H9 (cell line): Measurements from ENCODE around the gene TNFAIP8L1. TPM values are rescaled to one million over a fixed set of nuclear protein-coding genes. Genes with fewer than 3 reads are reported as not detected.

Experiments
- DNase-seq: peaks from one replicate; pipeline ENCODE4 v3.0.0-alpha.2; 2017
- H2AFZ ChIP-seq: one replicate; pipeline ENCODE4 v1.6.1; 2013; ENCODE audit warnings: mild to moderate bottlenecking, low read length, control low read depth, moderate library complexity
- H2AK5ac ChIP-seq: 2 replicates; pipeline ENCODE4 v1.6.1; 2013; ENCODE audit warnings: low read length, control low read depth, mixed read lengths; ENCODE audit not compliant: insufficient read length
- H2BK120ac ChIP-seq: one replicate; pipeline ENCODE4 v1.6.1; 2013; ENCODE audit warnings: low read depth, mild to moderate bottlenecking, low read length, control low read depth, inconsistent platforms; ENCODE audit not compliant: poor library complexity, severe bottlenecking
- H2BK12ac ChIP-seq: 2 replicates; pipeline ENCODE4 v1.6.1; 2013; ENCODE audit warnings: low read length, control low read depth, mixed read lengths, low read depth; ENCODE audit not compliant: insufficient read length
- H2BK15ac ChIP-seq: 2 replicates; pipeline ENCODE4 v1.6.1; 2013; ENCODE audit warnings: low read depth, low read length, control low read depth
- H2BK20ac ChIP-seq: one replicate; pipeline ENCODE4 v1.6.1; 2013; ENCODE audit warnings: low read depth, mild to moderate bottlenecking, low read length, control low read depth, inconsistent platforms; ENCODE audit not compliant: poor library complexity, severe bottlenecking
- H2BK5ac ChIP-seq: 2 replicates; pipeline ENCODE4 v1.6.1; 2013; ENCODE audit warnings: low read length, control low read depth, mixed read lengths; ENCODE audit not compliant: insufficient read length
- H3K14ac ChIP-seq: 2 replicates; pipeline ENCODE4 v1.6.1; 2013; ENCODE audit warnings: low read length, control low read depth; ENCODE audit not compliant: insufficient read depth
- H3K18ac ChIP-seq: 2 replicates; pipeline ENCODE4 v1.6.1; 2013; ENCODE audit warnings: low read depth, mild to moderate bottlenecking, mixed read lengths, low read length, control low read depth; ENCODE audit not compliant: insufficient read length
- H3K23ac ChIP-seq: 2 replicates; pipeline ENCODE4 v1.6.1; 2013; ENCODE audit warnings: low read length, control low read depth, mixed read lengths, low read depth; ENCODE audit not compliant: insufficient read length
- H3K23me2 ChIP-seq: 2 replicates; pipeline ENCODE4 v1.6.1; 2013; ENCODE audit warnings: low read depth, mild to moderate bottlenecking, mixed read lengths, low read length, control low read depth; ENCODE audit not compliant: insufficient read length, poor library complexity, severe bottlenecking
- H3K27ac ChIP-seq: 2 replicates; pipeline ENCODE4 v1.5.1; 2013; ENCODE audit warnings: low read length, control low read depth, mixed read lengths, low read depth; ENCODE audit not compliant: insufficient read length
- H3K27me3 ChIP-seq: 2 replicates; pipeline ENCODE4 v1.6.1; 2013; ENCODE audit warnings: low read length, control low read depth, inconsistent platforms; ENCODE audit not compliant: insufficient read depth
- H3K4ac ChIP-seq: 2 replicates; pipeline ENCODE4 v1.6.1; 2013; ENCODE audit warnings: low read depth, mild to moderate bottlenecking, control low read depth, inconsistent platforms, low read length, moderate library complexity
- H3K4me1 ChIP-seq: 2 replicates; pipeline ENCODE4 v1.6.1; 2013; ENCODE audit warnings: low read length, control low read depth, inconsistent platforms; ENCODE audit not compliant: insufficient read depth
- H3K4me2 ChIP-seq: 2 replicates; pipeline ENCODE4 v1.6.1; 2013; ENCODE audit warnings: low read length, control low read depth, mixed read lengths; ENCODE audit not compliant: insufficient read length, insufficient read depth
- H3K56ac ChIP-seq: 2 replicates; pipeline ENCODE4 v1.6.1; 2013; ENCODE audit warnings: low read depth, mild to moderate bottlenecking, mixed read lengths, low read length, control low read depth; ENCODE audit not compliant: insufficient read length
- H3K79me1 ChIP-seq: 2 replicates; pipeline ENCODE4 v1.6.1; 2013; ENCODE audit warnings: low read depth, mild to moderate bottlenecking, moderate library complexity, low read length, control low read depth, inconsistent platforms; ENCODE audit not compliant: insufficient read depth, poor library complexity, severe bottlenecking
- H3K79me2 ChIP-seq: 2 replicates; pipeline ENCODE4 v1.6.1; 2013; ENCODE audit warnings: low read length, control low read depth, inconsistent platforms; ENCODE audit not compliant: insufficient read depth
- H3K9ac ChIP-seq: 2 replicates; pipeline ENCODE4 v1.6.1; 2013; ENCODE audit warnings: low read length, control low read depth, mixed read lengths; ENCODE audit not compliant: insufficient read length; ENCODE audit errors: extremely low read depth
- H3K9me3 ChIP-seq: one replicate; pipeline ENCODE4 v1.6.1; 2013; ENCODE audit warnings: low read depth, low read length, inconsistent platforms; ENCODE audit not compliant: control insufficient read depth
- H3T11ph ChIP-seq: one replicate; pipeline ENCODE4 v1.6.1; 2013; ENCODE audit warnings: mild to moderate bottlenecking, low read length, control low read depth, inconsistent platforms
- H4K20me1 ChIP-seq: one replicate; pipeline ENCODE4 v1.6.1; 2013; ENCODE audit not compliant: control insufficient read depth, insufficient read length, insufficient read depth
- H4K5ac ChIP-seq: 2 replicates; pipeline ENCODE4 v1.6.1; 2013; ENCODE audit warnings: low read depth, mild to moderate bottlenecking, mixed read lengths, low read length, control low read depth; ENCODE audit not compliant: insufficient read length
- H4K8ac ChIP-seq: replicated peaks from 2 replicates; pipeline ENCODE4 v1.6.1; 2013; ENCODE audit warnings: low read length, control low read depth, mixed read lengths, low read depth; ENCODE audit not compliant: insufficient read length
- H4K91ac ChIP-seq: 2 replicates; pipeline ENCODE4 v1.6.1; 2013; ENCODE audit warnings: low read depth, mild to moderate bottlenecking, moderate library complexity, mixed read lengths, low read length, control low read depth; ENCODE audit not compliant: insufficient read length
- H3K27ac Mint-ChIP-seq, 3 experiments: 2 replicates in 2 of 3; 3 replicates in 1 of 3; pipeline ENCODE4 v1.8.0; 2020 to 2021; ENCODE audit warnings: mixed read lengths in 3 of 3, mild to moderate bottlenecking in 1 of 3, moderate library complexity in 1 of 3
- H3K27me3 Mint-ChIP-seq: 2 replicates; pipeline ENCODE4 v1.8.0; 2021; ENCODE audit warnings: low read depth, mild to moderate bottlenecking, moderate library complexity, mixed read lengths
- H3K36me3 Mint-ChIP-seq, 3 experiments: 2 replicates in 2 of 3; 3 replicates in 1 of 3; pipeline ENCODE4 v1.8.0; 2020 to 2021; ENCODE audit warnings: low read depth in 3 of 3, mixed read lengths in 3 of 3; ENCODE audit not compliant: insufficient read depth in 1 of 3
- H3K4me1 Mint-ChIP-seq, 2 experiments: 2 replicates each; pipeline ENCODE4 v1.8.0; 2020; ENCODE audit warnings: mixed read lengths in 2 of 2
- H3K4me3 Mint-ChIP-seq, 2 experiments: 2 replicates in 1 of 2; 3 replicates in 1 of 2; pipeline ENCODE4 v1.8.0; 2020 to 2021; ENCODE audit warnings: mild to moderate bottlenecking in 2 of 2, mixed read lengths in 2 of 2, moderate library complexity in 1 of 2
- H3K9me3 Mint-ChIP-seq, 2 experiments: 2 replicates in 1 of 2; 3 replicates in 1 of 2; pipeline ENCODE4 v1.8.0; 2020; ENCODE audit warnings: mild to moderate bottlenecking in 2 of 2, mixed read lengths in 2 of 2, moderate library complexity in 1 of 2
- CTCF ChIP-seq: fragments of 200-600 bp; sonication (generic); conservative IDR thresholded peaks from 3 replicates; pipeline ENCODE4 v1.8.0; 2021; ENCODE audit warnings: antibody characterized with exemption, mild to moderate bottlenecking
- WGBS: extraction: QIAGEN DNeasy Blood & Tissue Kit; methylation state at CpG from one replicate; pipeline ENCODE4 v1.1.7; 2013; ENCODE audit warnings: missing lambda C conversion rate, low lambda C conversion rate, mixed read lengths; ENCODE audit not compliant: insufficient read length; ENCODE audit errors: extremely low coverage; 5-methylcytosine and 5-hydroxymethylcytosine counted together
- total RNA-seq: library from RNA; stranded (reverse); gene quantifications from 2 replicates; pipeline ENCODE4 v1.2.1, GENCODE V29; 2021

The TNFAIP8L1 gene
- total RNA-seq, 1 experiment from 2014 or later: 4.2 TPM

- H2AFZ ChIP-seq: no peak overlapping the region
Measured at GRCh38 chr19:4597975-4598671, 41.2 kb upstream of the TNFAIP8L1 start.

More at GRCh38 chr19:4597975-4598671, 41.2 kb upstream of the TNFAIP8L1 start:
- H3K4me1 Mint-ChIP-seq: peaks cover 4 to 13% of the 10 kb centered on the region in 2 experiments; a peak in 3 of 4 replicates
- Histone ChIP-seq H3K56ac (no peak overlapping the region), H4K20me1 (no peaks in the 10 kb centered on the region), H3K23ac (no peak overlapping the region), H3K4me2 (peak overlapping the region; percentile 85), H2BK12ac (no peak overlapping the region), H3K14ac (no peak overlapping the region; the same call in 1 of the 2 replicates), H2BK20ac (no peak overlapping the region), H3K4me1 (no peaks in the 10 kb centered on the region), H2BK15ac (no peak overlapping the region), H3T11ph (no peak overlapping the region), H3K79me1 (no peaks in the 10 kb centered on the region), H3K18ac (no peak overlapping the region), H4K91ac (no peak overlapping the region), H2AK5ac (no peak overlapping the region), H3K27me3 (no peaks in the 10 kb centered on the region; the same call in 1 of the 2 replicates), H4K5ac (no peak overlapping the region), H2BK120ac (no peak overlapping the region), H2BK5ac (no peak overlapping the region), H3K79me2 (no peaks in the 10 kb centered on the region), H3K4ac (no peak overlapping the region), H3K9me3 (no peaks in the 10 kb centered on the region), H3K23me2 (peaks cover 11% of the 10 kb centered on the region), H4K8ac (no peak overlapping the region), H3K27ac (no peak overlapping the region), H3K9ac (no peak overlapping the region)
- H3K36me3 Mint-ChIP-seq: no peaks in the 10 kb centered on the region; a peak in 1 of 7 replicates
- H3K27me3 Mint-ChIP-seq: peaks cover 60% of the 10 kb centered on the region
- H3K27ac Mint-ChIP-seq: no peak overlapping the region
- TF ChIP-seq CTCF: no peak
- WGBS: no CpG with 5 or more reads among the region's 32 CpGs
- peak; percentile 83 for DNase-seq
- no peaks in the 10 kb centered on the region; a peak in 2 of 5 replicates for H3K9me3 Mint-ChIP-seq
- peak overlapping the region; percentile 63 to 82 for H3K4me3 Mint-ChIP-seq
